NB4 (cell line): ENCODE data around the gene MYD88.

ENCODE experiments used
- POLR2A ChIP-seq: IDR thresholded peaks from 2 replicates; pipeline ENCODE4 v1.6.1; 2011; ENCODE audit warnings: mild to moderate bottlenecking; ENCODE audit not compliant: insufficient read length; ENCODE audit errors: extremely low read depth
- TF ChIP-seq, protein P1 (sequence below): IDR thresholded peaks from one replicate; pipeline ENCODE4 v1.5.1; 2012; ENCODE audit warnings: low read depth, low read length

DNA sequence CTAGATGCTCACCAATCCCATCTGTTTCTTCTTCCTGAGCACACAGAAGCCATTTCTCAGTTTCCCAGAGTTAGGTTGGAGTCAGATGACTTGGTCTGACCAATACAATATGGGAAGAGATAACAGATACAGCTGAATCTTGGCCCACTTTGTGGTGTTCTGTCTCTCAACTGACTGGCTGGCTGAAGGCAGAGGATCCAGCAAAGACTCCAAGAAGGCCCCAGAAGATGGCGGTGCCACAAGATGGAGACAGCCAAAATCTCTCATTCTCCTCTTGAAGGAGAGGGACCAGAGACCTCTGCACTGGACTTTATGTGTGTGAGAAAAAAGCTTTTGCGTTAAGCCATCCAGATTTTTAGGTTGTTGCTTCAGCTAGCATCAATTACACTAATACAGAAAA lies 18.7 kb downstream of the MYD88 start:
- TF ChIP-seq, protein P1, sequence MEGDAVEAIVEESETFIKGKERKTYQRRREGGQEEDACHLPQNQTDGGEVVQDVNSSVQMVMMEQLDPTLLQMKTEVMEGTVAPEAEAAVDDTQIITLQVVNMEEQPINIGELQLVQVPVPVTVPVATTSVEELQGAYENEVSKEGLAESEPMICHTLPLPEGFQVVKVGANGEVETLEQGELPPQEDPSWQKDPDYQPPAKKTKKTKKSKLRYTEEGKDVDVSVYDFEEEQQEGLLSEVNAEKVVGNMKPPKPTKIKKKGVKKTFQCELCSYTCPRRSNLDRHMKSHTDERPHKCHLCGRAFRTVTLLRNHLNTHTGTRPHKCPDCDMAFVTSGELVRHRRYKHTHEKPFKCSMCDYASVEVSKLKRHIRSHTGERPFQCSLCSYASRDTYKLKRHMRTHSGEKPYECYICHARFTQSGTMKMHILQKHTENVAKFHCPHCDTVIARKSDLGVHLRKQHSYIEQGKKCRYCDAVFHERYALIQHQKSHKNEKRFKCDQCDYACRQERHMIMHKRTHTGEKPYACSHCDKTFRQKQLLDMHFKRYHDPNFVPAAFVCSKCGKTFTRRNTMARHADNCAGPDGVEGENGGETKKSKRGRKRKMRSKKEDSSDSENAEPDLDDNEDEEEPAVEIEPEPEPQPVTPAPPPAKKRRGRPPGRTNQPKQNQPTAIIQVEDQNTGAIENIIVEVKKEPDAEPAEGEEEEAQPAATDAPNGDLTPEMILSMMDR: no peak
- no peak for TF ChIP-seq POLR2A
